HG02981 (cell line): ENCODE measurements around the gene MED16.

Source experiments
- ATAC-seq: cut with Tn5 transposase; IDR thresholded peaks from one replicate; pipeline ENCODE4 v1.9.1; 2021; ENCODE audit warnings: mild to moderate bottlenecking, moderate library complexity; ENCODE audit not compliant: unreplicated experiment

MED16 gene

DNA sequence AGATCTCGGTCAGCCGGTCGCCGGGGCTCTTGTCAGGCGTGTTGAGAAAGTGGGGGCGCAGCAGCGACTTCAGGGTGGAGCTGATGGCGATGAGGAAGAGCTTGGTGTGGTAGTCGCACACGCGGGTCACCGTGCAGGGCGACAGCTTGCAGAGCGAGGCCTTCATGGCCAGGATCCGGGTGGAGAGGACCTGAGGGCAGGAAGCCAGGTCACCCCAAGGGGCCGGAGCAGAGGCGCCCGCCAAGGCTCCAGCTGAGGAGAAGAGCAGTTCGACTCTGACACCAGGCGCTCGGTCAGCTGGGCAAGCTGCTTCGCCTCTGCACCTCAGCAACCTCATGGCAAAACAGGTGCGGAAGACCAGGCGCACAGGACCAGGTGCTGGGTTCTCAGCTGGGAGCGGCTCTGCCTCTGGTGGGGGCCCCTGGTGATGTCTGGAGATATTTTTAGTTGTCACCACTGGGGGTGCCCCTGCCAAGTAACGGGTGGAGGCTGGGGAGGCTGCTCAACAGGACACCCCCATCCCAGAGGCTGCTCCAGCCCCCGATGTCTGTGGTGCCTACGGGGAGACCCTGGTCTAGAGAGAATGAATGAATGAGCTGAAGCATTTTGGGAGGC is 17.6 kb downstream of the MED16 start:
- no peak for ATAC-seq

DNA sequence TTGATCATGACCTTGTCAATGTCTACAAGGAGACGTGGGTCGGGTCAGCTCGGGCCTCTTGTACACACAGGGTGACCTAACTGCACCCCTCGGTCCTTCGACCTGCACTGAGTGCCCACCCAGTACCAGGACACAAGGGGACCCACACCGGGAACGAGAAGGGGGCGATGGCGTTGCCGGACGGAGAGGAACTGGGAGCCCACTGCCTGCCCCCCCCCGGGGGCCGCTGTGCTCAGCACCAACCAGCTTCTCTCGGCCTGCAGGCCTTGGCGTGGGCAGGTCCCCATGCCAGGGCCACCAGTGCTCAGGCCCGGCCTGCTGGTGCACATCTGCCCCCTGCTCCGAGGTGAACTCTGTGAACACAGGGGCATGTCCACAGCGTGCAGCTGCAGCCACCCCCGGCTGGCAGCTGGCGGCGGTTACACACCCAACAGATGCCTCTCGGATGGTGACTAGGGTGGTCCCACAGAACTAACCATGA is 19.4 kb downstream of the MED16 start:
- ATAC-seq = no peak

DNA sequence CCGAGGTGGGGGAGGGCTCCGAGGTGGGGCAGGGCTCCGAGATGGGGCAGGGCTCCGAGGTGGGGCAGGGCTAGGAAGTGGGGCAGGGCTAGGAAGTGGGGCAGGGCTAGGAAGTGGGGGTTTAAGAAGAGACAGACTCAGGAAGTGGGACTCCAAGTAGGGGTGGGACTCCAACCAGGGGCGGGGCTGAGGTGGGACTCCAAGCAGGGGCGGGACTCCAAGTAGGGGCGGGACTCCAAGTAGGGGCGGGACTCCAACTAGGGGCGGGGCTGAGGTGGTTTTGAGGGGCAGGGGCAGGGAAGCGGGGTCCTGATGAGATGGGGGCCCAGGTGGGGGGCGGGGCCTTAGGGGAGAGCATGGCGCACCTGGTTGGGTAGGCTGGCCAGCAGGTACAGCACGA is 19.9 kb downstream of the MED16 start:
- ATAC-seq = no peak

DNA sequence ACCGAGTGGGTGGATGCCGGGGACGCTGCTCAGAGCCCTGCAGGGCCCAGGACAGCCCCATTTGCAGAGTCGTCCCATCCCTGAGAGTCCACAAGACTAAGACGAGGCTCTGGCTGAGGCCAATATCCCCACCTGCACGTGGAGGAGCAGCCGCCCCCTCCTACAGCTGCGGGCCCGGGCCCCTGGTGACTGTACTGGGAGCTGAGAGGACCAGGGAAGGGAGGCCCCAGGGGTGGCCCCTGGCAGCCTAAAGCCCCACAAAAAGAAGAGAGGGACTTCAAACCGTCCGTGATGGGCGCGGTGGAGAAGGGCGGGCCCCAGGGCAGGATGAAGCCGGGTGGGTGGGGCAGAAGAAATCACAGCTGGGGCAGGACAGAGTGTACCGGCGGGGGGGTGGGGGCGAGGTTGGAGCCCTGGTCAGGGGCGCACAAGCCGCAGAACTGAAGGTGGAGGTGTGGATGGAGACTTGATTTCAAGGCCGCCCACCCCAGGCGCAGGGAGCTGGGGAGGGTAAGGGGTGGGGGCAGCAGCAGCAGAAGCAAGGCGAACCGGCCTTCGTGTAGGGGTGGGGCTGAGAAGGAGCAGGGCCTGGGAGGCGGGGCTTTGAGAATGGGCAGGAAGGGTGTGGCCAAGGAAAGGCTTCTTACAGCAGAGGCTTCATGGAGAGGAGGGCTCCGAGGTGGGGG is 20.6 kb downstream of the MED16 start:
- no peak for ATAC-seq

DNA sequence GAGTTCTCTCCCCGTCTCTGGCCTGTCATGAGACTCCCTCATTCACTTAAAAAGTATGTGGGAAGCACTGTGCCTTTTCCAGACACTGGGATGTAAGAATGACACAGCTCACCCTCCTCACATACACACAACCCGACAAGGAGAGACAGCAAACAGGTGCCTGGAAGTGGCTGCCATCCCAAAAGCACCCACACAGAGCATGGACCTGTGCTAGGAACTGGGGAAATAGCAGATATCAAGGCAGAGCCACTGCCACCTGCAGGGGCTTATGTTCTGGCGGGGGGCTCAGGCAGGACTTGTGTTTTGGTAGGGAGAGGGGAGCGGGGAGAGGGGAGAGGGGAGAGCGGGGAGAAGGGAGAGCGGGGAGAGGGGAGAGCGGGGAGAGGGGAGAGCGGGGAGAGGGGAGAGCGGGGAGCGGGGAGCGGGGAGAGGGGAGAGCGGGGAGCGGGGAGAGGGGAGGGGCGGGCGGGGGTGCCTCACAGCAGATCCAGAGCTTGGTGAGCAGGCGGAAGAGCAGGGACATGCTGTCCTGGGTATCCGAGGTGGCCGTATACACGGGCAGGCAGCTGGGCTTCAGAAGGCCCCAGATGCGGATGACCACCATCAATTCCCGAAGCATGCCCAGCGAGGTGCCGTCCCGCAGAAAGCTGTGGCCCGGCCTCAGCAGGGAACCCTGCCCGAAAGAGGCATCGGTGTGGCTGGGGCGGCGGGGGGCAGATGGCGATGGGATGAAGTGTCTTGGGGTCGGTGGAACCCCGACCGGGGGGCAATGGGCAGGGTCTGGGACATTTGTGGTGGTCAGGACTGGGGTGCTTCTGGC is 21.3 kb downstream of the MED16 start:
- no peak for ATAC-seq

DNA sequence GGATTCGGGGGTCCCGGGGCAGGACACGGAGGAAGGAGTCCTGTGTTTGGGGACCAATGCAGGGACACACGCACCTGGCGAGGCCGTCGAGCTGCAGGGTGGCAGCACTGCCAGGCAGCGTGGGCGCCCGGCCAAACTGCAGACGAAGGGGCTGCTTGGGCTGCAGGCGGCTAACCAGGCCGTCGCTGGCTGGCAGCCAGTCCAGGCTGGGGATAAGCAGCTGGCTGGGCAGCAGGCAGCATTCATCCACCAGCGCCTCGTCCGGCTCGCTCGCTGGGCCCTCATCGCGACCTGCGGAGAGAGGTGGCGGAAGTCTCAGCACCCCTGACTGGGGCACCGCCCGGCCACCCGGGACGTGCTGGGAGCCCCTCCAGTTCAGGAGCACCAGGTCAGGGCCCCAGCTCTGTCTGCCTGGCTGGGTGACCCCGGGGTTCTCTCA is 22.0 kb downstream of the MED16 start:
- no peak for ATAC-seq

DNA sequence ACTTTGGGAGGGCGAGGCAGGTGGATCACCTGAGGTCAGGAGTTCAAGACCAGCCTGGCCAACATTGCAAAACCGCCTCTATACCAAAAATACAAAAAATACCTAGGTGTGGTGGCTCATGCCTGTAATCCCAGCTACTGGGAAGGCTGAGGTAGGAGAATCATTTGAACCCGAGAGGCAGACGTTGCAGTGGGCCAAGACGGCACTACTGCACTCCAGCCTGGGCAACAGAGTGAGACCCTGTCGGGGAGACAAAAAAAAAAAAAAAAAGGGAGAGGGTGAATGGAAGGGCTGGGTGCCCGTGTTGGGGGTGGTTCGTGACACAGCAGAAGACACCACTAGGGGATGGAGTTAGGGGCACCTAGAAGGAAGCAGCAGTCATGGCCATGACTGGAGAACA is 22.7 kb downstream of the MED16 start:
- no peak for ATAC-seq

DNA sequence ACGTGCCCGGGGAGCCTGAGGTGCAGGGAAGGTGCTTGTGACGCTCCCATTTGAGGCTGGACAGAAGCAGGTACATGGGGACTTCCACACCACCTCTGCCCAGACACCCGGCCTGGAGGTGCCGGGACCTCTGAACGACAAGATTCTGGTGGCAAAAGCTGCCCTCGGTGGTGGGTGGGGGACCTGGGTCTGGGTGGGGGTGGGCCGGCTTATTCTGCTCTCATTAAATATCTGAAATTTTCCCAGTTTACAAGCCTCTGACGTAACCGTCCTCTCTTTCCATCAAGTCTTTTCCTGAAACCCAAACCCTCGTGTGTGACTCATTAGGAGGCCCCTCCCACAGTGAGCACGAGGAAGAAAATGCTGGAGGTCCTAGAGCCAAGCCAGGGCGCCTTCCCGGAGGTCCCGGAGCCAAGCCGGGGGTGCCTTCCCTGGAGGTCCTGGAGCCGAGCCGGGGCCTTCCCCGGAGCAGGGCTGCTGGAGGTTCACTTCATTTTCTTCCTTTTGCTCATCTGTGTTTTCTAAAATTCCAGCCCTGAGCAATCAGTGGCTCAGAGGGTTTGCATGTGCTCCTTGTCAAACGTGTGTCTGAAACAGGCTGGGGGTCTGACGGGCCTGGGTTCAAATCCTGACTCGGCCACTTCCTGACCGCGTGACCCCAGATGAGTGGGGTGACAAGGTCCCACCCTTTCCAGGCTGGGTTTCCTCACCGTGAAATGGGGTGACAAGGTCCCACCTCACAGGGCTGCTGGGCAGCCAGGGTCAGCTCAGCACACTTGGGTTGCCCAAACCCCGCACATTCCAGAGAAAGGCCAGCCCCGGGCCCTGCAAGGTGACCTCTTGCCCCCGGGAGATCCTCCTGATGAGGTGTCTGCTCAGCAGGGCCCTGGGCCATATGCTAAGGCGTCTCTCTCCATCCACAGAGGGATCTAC is 23.5 kb downstream of the MED16 start:
- ATAC-seq = no peak

DNA sequence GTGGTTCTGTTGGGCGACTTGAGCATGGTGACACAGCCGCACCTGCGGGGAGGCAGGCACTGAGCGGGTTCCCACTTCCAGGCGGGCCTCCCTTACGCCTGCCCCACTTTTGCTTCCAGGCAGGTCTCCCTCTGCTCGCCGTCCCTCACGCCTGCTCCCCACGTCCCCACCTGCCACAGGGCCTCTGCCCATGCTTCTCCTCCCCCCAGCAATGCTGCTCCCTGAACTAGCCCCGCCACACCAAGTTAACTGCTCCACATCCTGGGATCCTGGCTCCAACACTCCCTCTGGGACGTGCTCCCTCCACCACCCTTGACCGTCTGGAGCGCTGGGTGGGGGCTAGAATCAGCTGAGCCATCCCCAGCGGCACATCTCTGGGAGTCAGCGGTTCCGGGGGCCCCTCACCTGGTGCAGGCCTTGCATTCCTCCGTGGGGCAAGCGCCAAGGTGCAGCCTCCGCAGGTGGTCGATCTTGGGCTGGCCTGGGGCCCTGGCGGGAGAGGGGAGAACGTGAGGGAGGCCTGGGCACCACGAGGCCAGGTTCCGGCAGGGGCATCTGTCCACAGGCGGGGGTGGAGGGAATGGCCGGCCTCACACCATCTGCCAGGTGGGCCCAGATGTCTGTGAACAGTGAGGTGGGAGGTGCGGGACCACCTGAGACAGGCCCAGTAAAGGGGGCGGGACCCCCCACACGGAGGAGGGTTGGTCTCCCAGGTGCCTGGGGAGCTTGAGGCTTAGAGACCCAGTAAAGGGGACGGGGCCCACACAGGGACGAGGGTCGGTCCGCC is 24.3 kb downstream of the MED16 start:
- no peak for ATAC-seq

DNA sequence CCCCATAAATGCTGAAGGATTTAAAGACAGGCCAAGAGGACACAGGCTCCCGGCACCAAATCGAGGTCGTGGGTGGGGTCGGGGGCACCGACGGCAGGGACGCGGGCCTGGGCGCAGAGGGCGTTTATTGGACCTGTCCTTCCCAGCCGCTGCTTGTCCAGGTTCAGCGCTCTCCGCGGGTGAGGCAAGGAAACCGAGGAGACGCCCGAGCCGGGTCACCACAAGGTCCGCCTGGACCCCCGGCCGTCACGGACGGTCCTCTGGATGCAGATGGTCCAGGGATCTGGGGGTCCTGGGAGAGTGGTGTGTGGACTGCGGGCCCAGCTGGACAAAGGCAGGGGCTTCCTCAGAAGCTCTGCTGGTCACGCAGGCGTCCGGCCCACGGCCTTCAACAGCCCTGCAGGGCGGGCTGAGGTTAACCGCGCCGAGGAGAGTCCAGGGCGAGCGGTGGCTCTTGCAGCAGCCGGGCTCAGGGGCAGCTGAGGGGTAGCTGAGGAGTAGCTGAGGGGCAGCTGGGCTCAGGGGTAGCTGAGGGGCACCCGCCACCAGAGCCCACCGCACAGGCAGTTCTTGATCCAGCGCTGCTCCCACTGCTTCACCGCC is 25.0 kb downstream of the MED16 start:
- no peak for ATAC-seq

DNA sequence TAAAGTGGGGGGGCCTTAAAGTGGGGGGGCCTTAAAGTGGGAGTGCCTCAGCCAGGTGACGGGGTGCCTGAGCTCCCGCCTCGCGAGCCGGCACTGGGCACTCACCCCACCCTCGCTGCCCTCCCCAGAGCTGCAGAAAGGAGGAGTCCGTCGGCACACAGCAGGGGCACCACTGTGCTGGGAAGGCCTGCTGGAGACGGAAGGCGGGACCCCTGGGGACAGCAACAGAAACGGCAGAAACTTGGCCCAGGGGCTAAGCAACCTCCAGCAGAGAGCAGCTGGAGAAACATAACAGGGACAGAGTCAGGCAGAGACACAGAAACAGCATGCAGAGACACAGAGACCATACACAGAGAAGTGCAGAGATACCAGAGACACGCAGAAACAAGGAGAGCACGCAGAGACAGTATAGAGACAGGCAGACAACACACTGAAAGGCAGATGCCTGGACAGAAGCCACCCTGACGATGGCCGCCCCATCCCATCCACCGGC is 25.6 kb downstream of the MED16 start:
- ATAC-seq = no peak

DNA sequence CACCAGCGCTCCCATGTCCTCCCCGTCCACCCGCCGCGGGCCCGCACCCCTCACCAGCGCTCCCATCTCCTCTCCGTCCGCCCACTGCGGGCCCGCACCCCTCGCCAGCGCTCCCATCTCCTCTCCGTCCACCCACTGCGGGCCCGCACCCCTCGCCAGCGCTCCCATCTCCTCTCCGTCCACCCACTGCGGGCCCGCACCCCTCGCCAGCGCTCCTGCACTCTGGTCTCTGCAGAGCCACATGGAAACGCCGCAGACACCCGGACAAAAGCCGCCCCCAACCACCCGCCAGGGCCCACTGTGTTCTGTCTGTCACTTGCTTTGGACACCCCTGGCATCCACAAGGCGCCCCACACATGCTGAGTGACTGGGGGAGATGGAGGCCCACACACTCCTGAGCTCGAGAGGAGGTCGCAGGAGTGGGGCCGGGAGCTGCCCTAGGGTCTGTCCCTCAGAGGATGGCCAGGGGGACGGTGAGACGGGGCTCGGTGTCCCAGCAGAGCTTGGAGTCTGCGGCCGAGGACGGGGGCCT is 26.2 kb downstream of the MED16 start:
- ATAC-seq = no peak

DNA sequence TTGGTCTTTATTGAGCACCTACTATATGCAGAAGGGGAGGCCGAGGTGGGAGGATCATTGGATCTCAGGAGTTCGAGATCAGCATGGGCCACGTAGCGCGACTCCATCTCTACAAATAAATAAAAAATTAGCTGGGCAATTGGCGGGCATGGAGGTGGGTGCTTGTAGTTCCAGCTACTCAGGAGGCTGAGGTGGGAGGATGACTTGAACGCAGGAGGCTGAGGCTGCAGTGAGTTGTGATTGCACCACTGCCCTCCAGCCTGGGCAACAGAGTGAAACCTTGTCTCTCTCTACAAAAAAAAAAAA is 29.7 kb downstream of the MED16 start:
- no peak for ATAC-seq

DNA sequence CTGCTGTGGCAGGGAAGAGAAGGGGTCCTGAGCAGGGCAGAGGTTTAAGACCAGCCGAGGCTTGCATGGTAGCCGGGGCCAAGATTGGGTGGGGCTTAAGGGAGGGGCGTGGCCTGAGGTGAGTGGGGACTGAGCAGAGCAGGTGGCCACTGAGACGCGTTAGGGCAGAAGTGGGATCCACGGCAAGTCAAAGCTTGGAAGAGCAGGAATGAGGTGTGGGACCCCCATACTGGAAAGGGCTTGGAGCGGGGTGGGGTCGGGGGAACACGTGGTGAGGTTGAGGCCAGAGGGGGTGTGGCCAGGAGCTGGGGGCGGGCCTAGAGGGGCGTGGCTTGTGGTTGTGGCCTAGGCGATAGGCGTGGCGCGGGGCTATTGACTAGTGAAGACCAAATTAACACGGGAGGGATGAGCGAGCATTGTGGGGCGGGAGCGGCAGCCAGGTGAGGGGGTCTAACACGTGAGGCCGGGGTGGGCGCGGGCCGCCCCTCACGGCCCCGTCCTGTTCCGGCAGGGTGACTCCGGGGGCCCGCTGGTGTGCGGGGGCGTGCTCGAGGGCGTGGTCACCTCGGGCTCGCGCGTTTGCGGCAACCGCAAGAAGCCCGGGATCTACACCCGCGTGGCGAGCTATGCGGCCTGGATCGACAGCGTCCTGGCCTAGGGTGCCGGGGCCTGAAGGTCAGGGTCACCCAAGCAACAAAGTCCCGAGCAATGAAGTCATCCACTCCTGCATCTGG is 30.2 kb downstream of the MED16 start:
- ATAC-seq = no peak

DNA sequence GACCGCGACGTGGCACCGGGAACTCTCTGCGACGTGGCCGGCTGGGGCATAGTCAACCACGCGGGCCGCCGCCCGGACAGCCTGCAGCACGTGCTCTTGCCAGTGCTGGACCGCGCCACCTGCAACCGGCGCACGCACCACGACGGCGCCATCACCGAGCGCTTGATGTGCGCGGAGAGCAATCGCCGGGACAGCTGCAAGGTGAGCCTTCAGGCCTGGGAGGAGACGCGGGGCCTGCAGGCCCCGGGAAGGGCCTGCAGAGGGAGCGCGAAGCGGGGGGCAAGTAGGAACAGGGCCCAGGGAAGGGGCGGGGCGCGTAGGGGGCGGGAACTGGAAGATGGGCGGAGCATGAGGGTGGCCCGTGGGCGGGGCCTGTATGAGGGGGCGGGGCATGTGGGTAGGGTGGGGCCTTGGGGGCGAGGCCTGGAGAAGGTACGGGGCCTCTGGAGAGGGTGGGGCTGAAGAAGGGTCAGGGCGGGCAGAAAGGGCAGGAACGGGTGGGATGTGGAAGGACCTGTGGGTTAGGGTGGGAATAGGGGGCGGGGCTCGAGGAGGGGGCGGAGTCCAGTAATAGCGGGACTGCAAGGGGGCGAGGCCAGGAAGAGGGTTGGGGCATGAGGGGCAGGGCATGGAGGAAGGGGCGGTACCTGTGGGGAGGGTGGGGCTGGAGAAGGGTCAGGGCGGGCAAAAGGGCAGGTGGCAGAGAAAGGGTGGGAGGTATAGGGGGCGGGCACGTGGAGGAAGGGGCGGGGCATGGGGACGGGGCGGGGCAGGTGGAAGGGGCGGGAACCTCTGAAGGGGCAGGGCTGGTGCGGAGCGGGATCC is 31.0 kb downstream of the MED16 start:
- ATAC-seq = no peak

DNA sequence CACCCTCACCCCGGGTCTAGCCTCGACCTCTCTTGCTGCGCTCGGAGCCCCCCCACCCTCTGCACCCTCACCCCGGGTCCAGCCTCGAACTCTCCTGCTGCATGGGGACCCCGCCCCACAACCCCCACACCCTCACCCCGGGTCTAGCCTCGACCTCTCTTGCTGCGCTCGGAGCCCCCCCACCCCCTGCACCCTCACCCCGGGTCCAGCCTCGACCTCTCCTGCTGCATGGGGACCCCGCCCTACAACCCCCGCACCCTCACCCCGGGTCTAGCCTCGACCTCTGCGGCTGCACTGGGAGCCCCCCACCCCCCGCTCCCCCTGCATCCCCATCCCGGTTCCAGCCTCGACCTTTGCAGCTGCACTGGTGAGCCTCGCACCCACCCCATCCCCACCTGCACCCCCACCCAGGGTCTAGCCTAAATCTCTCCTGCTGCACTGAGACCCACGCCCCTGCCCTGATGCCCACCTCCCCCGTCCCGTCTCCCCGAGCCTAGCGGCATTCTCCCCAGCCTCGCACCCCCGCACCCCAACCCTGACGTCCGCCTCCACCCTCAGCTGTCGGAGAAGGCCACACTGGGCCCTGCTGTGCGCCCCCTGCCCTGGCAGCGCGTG is 31.7 kb downstream of the MED16 start:
- ATAC-seq = no peak
